GM12801 (cell line): Measurements from ENCODE around the gene CYP3A4.

Source experiments
- TF ChIP-seq, protein P1 (sequence below): IDR thresholded peaks from one replicate; pipeline ENCODE4 v1.5.1; 2011; ENCODE audit warnings: control low read depth; ENCODE audit not compliant: insufficient read length; ENCODE audit errors: extremely low read depth

Gene CYP3A4

DNA sequence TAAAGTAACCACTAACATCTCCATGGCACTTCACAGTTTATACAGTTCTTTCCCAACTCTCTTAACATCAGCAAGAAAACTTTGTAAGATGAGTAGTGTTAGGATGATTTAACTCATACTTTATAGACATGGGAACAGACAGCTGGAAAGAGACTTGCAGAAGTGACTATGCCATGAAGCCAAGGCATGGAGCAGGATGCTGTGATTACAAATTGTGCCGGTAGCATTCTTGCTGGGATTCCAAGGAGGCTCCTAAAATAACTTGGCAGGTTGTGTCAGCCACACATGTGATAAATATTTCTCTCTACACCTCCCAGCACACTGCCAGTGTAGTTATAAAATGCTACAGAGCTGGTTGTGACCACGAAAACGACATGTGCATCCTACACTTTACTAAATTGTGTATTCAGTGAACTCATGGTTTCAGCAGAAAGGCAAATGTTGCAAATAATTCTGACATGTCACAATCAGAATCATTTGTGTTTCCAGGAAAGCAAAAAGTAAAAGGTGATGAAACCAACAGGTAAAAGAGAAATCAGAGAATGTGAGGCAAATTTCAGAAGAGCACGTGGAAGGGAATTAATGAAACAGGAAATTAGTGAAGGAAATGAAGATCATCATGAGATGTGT lies 5.6 kb upstream of the CYP3A4 start:
- TF ChIP-seq, protein P1, sequence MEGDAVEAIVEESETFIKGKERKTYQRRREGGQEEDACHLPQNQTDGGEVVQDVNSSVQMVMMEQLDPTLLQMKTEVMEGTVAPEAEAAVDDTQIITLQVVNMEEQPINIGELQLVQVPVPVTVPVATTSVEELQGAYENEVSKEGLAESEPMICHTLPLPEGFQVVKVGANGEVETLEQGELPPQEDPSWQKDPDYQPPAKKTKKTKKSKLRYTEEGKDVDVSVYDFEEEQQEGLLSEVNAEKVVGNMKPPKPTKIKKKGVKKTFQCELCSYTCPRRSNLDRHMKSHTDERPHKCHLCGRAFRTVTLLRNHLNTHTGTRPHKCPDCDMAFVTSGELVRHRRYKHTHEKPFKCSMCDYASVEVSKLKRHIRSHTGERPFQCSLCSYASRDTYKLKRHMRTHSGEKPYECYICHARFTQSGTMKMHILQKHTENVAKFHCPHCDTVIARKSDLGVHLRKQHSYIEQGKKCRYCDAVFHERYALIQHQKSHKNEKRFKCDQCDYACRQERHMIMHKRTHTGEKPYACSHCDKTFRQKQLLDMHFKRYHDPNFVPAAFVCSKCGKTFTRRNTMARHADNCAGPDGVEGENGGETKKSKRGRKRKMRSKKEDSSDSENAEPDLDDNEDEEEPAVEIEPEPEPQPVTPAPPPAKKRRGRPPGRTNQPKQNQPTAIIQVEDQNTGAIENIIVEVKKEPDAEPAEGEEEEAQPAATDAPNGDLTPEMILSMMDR = no peak

DNA sequence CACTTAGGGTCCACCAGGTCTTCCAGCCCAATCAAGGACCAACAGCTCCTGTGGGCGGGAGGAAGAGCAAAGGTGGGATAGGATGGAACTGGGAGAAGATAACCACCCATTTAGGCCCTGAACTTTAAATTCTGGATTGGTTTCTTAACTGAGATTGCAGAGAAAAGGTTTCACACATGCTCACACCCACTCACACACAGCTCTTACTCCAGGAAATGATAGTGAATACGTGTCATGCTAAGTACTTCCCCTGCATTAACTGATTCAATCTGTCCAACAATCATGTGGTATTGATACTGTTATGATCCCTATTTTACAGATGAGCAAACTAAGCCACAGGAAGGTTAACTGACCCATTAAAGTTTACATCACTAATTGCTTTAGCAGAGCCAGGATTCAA lies 4.6 kb upstream of the CYP3A4 start:
- TF ChIP-seq, protein P1 = no peak

DNA sequence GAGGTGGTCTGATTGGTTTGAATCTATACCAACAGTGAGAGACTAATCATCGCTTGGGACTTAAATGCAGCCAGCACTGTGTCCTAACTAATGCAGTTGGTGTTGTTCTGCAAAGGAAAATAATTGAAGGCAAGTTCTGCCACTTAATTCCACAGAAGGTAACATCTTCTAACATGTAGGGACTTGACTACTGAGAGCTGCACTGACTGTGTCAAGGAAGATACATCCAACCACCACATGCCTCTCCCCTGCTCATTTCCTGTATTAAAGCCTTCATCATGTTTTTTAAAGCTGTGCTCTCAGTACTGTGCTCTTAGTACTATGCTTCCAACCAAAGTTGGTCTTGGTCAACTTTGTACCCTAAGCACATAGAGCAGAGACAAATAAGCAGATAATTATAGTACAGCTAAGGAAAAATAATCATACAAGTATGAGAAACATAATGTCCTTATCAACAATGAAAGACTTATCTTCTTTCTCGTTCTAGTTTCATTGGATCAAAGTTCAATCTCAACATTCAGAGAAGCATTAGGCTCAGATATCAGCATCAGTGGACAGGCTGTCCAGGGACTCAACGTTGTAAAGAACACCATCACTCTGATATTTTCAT lies 2.8 kb upstream of the CYP3A4 start:
- TF ChIP-seq, protein P1 = no peak

DNA sequence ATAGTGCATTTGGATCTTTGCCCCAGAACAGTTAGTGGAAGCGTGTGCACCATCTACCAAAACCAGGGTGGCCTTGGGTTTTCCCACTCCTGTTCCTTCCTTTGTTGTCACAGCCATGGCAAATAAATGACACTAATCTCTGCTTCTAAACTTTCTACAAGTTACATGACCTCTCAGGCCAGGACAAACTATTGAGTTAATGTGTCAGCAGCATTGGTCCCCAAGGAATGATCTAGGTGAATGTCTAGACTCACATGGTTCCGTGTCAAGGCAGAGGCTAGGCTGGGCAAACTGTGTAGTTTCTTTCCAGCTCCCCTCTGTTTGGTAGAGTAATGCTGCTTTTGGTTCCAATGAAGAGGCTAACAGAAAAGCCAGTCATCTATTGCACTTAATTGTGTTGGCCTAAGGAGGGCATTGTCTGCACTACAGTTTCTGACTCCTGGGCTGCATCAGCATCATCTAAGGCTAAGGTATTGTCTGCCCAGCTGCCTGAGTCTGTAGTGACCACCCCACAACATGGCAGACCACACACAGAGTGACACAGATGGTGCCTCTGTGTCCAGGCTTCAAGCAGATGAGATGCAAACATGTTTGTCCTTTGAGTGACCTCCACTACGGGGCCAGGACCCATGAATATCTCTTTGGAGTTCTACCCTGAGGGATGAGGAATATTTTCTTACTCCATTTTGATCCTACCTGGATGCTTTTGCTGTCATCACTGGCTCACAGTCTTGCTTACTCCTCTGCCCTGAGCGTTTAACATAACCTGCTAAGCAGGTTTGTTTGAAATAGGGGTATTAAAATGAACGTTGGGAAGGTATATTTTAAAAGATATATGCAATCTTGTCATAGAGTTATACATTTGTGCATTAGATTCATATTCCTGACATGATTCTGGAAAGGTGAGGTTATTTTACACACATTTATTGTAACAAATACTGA lies 1.7 kb downstream of the CYP3A4 start:
- TF ChIP-seq, protein P1 = no peak

DNA sequence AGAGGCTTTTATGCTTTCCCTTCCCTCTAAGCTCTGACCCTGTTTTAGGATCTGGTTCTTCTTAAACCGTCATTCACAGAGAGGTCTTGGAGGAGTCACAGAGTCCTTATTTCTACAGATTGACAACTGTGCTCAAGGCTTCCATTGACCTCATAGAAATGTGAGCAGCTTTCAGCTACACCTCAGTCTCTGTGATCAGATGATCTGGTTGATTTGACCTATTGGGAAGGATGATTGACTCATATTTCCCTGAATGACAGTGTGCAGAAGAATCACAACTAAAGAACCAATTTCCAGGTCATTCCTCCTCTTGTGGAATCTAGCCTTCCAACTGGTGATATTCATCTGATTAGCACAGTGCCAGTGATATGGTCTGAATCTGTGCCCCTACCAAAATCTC lies 3.4 kb downstream of the CYP3A4 start:
- TF ChIP-seq, protein P1 = no peak

- TF ChIP-seq, protein P1 = no peak
These were observed 4.0 kb downstream of the CYP3A4 start for GRCh38 chr7:99779949-99780348.

GRCh38 chr7:99778880-99779279 lies 5.1 kb downstream of the CYP3A4 start:
- TF ChIP-seq, protein P1 = no peak
